SK-N-SH (cell line): ENCODE data around the gene MCM8. TPM values are rescaled to one million over a fixed set of nuclear protein-coding genes. Genes with fewer than 3 reads are reported as not detected.
A peak's percentile ranks its signal among the peaks of the same experiment; 100 is the strongest.

ENCODE experiments used
- CTCF ChIA-PET: fragments of 300-600, 350-600 bp; formaldehyde crosslinking; extraction: SDS; loops from one replicate; lab custom pipeline; 2021; lab: Yijun Ruan, JAX
- POLR2A ChIA-PET: fragments of 350-600 bp; sonication (Branson Sonifier 250); formaldehyde crosslinking; extraction: SDS; loops from one replicate; lab custom pipeline; 2020; ENCODE audit warnings: antibody characterized with exemption, inconsistent platforms; lab: Yijun Ruan, JAX
- DNase-seq: peaks from one replicate; pipeline ENCODE4 v3.0.0; 2012
- H2AFZ ChIP-seq: fragments of 200-600 bp; sonication (generic); 2 replicates; pipeline ENCODE4 v1.8.1; 2016; ENCODE audit warnings: antibody characterized with exemption, mild to moderate bottlenecking, low read depth
- H3F3A ChIP-seq: fragments of 200-600 bp; sonication (generic); replicated peaks from 2 replicates; pipeline ENCODE3; 2016; ENCODE audit warnings: antibody characterized with exemption, mild to moderate bottlenecking; ENCODE audit not compliant: insufficient read depth
- H3K27ac ChIP-seq, 2 experiments: fragments of 200-500 bp in 1 of 2; fragments of 200-600 bp in 1 of 2; sonication (Bioruptor generic) in 1 of 2; sonication (generic), shearing (Covaris generic) in 1 of 2; 2 replicates each; pipeline versions ENCODE4 v1.5.1 to v1.6.1; 2014 to 2016; ENCODE audit warnings: low read depth in 2 of 2, inconsistent platforms in 1 of 2, low read length in 1 of 2, mild to moderate bottlenecking in 1 of 2, mixed read lengths in 1 of 2
- H3K27me3 ChIP-seq: fragments of 200-600 bp; sonication (generic), shearing (Covaris generic); 2 replicates; pipeline ENCODE4 v1.6.1; 2016; ENCODE audit warnings: mixed run types; ENCODE audit not compliant: insufficient read depth
- H3K36me3 ChIP-seq, 2 experiments: fragments of 200-500 bp in 1 of 2; fragments of 200-600 bp in 1 of 2; sonication (Bioruptor generic) in 1 of 2; sonication (generic) in 1 of 2; replicated peaks in 1 of 2; 2 replicates each; pipeline versions ENCODE3 to v1.5.1; 2014 to 2016; ENCODE audit warnings: low read length in 1 of 2, mild to moderate bottlenecking in 1 of 2; ENCODE audit not compliant: insufficient read depth in 2 of 2, control insufficient read depth in 1 of 2
- H3K4me1 ChIP-seq, 2 experiments: fragments of 200-500 bp in 1 of 2; fragments of 200-600 bp in 1 of 2; sonication (Bioruptor generic) in 1 of 2; sonication (generic), shearing (Covaris generic) in 1 of 2; 2 replicates each; pipeline versions ENCODE4 v1.5.1 to v1.6.1; 2014 to 2016; ENCODE audit warnings: low read depth in 1 of 2, low read length in 1 of 2, mixed run types in 1 of 2; ENCODE audit not compliant: insufficient read depth in 2 of 2, control insufficient read depth in 1 of 2
- H3K4me2 ChIP-seq: fragments of 200-600 bp; sonication (generic), shearing (Covaris generic); 2 replicates; pipeline ENCODE4 v1.6.1; 2017; ENCODE audit warnings: mixed run types
- H3K4me3 ChIP-seq, 2 experiments: fragments of 200-500 bp in 1 of 2; fragments of 200-600 bp in 1 of 2; sonication (Bioruptor generic) in 1 of 2; sonication (generic), shearing (Covaris generic) in 1 of 2; 2 replicates each; pipeline versions ENCODE4 v1.5.1 to v1.8.1; 2014 to 2016; ENCODE audit warnings: low read depth in 2 of 2, inconsistent platforms in 1 of 2, low read length in 1 of 2, mild to moderate bottlenecking in 1 of 2, mixed read lengths in 1 of 2, moderate library complexity in 1 of 2
- H3K79me2 ChIP-seq: fragments of 200-600 bp; sonication (generic); 2 replicates; pipeline ENCODE4 v1.8.1; 2017; ENCODE audit warnings: mild to moderate bottlenecking; ENCODE audit not compliant: insufficient read depth
- H3K9ac ChIP-seq: fragments of 200-600 bp; sonication (generic); 2 replicates; pipeline ENCODE4 v1.6.1; 2017; ENCODE audit warnings: mixed run types
- H3K9me2 ChIP-seq: fragments of 200-600 bp; sonication (generic); 2 replicates; pipeline ENCODE4 v1.6.1; 2017; ENCODE audit warnings: mixed run types
- H3K9me3 ChIP-seq: fragments of 200-600 bp; sonication (generic); 2 replicates; pipeline ENCODE4 v1.6.1; 2017; ENCODE audit warnings: mixed run types, mild to moderate bottlenecking, moderate library complexity
- H4K20me1 ChIP-seq: fragments of 200-600 bp; sonication (generic); 2 replicates; pipeline ENCODE4 v1.6.1; 2017; ENCODE audit warnings: mild to moderate bottlenecking, mixed run types; ENCODE audit not compliant: insufficient read depth
- ELF1 ChIP-seq: IDR thresholded peaks from 2 replicates; pipeline ENCODE4 v1.4.0; 2012
- EP300 ChIP-seq, 2 experiments: IDR thresholded peaks; 2 replicates each; pipeline versions ENCODE4 v1.4.0 to v1.6.1; 2012; ENCODE audit warnings: borderline replicate concordance in 1 of 2, low read depth in 1 of 2, low read length in 1 of 2
- EZH2phosphoT487 ChIP-seq: fragments of 200-600 bp; sonication (generic); IDR thresholded peaks from 2 replicates; pipeline ENCODE4 v1.6.1; 2017; ENCODE audit warnings: low read depth, mixed run types, mild to moderate bottlenecking, antibody characterized with exemption, moderate library complexity, borderline replicate concordance
- FOSL2 ChIP-seq: IDR thresholded peaks from 2 replicates; pipeline ENCODE4 v1.4.0; 2012; ENCODE audit warnings: low read depth, mild to moderate bottlenecking, moderate library complexity, borderline replicate concordance
- FOXM1 ChIP-seq: IDR thresholded peaks from 2 replicates; pipeline ENCODE4 v1.4.0; 2012; ENCODE audit warnings: low read depth, mild to moderate bottlenecking
- GABPA ChIP-seq: IDR thresholded peaks from 2 replicates; pipeline ENCODE4 v1.4.0; 2012; ENCODE audit warnings: low read depth, mild to moderate bottlenecking
- GATA2 ChIP-seq: sonication (generic); formaldehyde crosslinking; IDR thresholded peaks from 2 replicates; pipeline ENCODE4 v1.5.0; 2020; ENCODE audit warnings: mild to moderate bottlenecking, missing genetic modification reagents
- JUND ChIP-seq: IDR thresholded peaks from 2 replicates; pipeline ENCODE4 v1.4.0; 2012
- MEF2A ChIP-seq: IDR thresholded peaks from 2 replicates; pipeline ENCODE4 v1.4.0; 2012; ENCODE audit warnings: low read depth, borderline replicate concordance
- NFIC ChIP-seq: IDR thresholded peaks from 2 replicates; pipeline ENCODE4 v1.4.0; 2012; ENCODE audit warnings: borderline replicate concordance
- NRF1 ChIP-seq: IDR thresholded peaks from 2 replicates; pipeline ENCODE4 v1.6.1; 2012; ENCODE audit warnings: low read depth, mild to moderate bottlenecking, low read length
- POLR2AphosphoS5 ChIP-seq: IDR thresholded peaks from 2 replicates; pipeline ENCODE4 v1.6.1; 2012; ENCODE audit warnings: low read depth, low read length
- RAD21 ChIP-seq: IDR thresholded peaks from 2 replicates; pipeline ENCODE4 v1.6.1; 2012; ENCODE audit warnings: mild to moderate bottlenecking, low read length
- RCOR1 ChIP-seq: fragments of 150-350 bp; IDR thresholded peaks from 2 replicates; pipeline ENCODE4 v1.6.1; 2017; ENCODE audit warnings: antibody characterized with exemption, low read length
- RFX5 ChIP-seq: IDR thresholded peaks from 2 replicates; pipeline ENCODE4 v1.6.1; 2012; ENCODE audit warnings: mild to moderate bottlenecking, improper control_type of control experiment, low read length
- SMC3 ChIP-seq: IDR thresholded peaks from 2 replicates; pipeline ENCODE4 v1.6.1; 2012; ENCODE audit warnings: low read depth, low read length, improper control_type of control experiment
- TCF12 ChIP-seq: IDR thresholded peaks from 2 replicates; pipeline ENCODE4 v1.4.0; 2012
- WGBS: methylation state at CpG from one replicate; pipeline ENCODE4 v1.1.6; 2017; ENCODE audit warnings: low lambda C conversion rate; 5-methylcytosine and 5-hydroxymethylcytosine counted together
- polyA plus RNA-seq, 3 experiments: library from polyadenylated mRNA; depleted of rRNA; stranded (reverse); fragments of >200 nt; gene quantifications; 2 replicates each; pipeline ENCODE4 v1.2.3, GENCODE V29; 2012
- TF ChIP-seq, protein P1 (sequence below): IDR thresholded peaks from 2 replicates; pipeline ENCODE4 v1.4.0; 2012; ENCODE audit warnings: low read depth, borderline replicate concordance
- TF ChIP-seq, protein P2 (sequence below): fragments of 150-350 bp; IDR thresholded peaks from 2 replicates; pipeline ENCODE4 v1.6.1; 2017; ENCODE audit warnings: antibody characterized with exemption, low read length, low read depth, borderline replicate concordance

Gene MCM8
- polyA plus RNA-seq, 1 of the 3 experiments (the other 2 are of a cell fraction), result 4.0 TPM

DNA sequence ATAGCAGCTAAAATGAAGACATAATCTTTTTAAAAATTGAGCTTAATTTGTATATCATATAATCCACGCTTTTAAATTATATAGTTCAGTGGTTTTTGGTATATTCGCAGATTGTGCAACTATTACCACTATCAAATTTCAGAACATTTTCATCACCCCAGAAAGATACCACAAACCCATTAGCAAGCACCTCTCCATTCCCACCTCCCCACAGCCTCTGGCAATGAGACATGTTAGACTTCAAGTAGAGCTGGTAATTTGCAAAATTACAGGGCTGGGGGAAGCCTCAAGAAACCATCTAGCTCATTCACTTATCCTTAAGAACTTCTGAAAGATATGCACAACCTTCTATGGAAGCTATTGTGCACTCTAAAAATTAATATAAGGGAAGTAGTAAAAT lies 37.3 kb upstream of the MCM8 start:
- H3K9me2 ChIP-seq, result no peaks in the 10 kb centered on the region
- no peak for DNase-seq
- no peaks in the 10 kb centered on the region for H3K9me3 ChIP-seq
- no peak for TF ChIP-seq GABPA
- TF ChIP-seq FOSL2, result no peak
- TF ChIP-seq, protein P1, sequence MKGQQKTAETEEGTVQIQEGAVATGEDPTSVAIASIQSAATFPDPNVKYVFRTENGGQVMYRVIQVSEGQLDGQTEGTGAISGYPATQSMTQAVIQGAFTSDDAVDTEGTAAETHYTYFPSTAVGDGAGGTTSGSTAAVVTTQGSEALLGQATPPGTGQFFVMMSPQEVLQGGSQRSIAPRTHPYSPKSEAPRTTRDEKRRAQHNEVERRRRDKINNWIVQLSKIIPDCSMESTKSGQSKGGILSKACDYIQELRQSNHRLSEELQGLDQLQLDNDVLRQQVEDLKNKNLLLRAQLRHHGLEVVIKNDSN, result no peak
- no peak for TF ChIP-seq SMC3
- TF ChIP-seq, protein P2, sequence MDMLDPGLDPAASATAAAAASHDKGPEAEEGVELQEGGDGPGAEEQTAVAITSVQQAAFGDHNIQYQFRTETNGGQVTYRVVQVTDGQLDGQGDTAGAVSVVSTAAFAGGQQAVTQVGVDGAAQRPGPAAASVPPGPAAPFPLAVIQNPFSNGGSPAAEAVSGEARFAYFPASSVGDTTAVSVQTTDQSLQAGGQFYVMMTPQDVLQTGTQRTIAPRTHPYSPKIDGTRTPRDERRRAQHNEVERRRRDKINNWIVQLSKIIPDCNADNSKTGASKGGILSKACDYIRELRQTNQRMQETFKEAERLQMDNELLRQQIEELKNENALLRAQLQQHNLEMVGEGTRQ, result no peak
- no peak for TF ChIP-seq NRF1
- TF ChIP-seq NFIC, result no peak
- TF ChIP-seq ELF1, result no peak
- TF ChIP-seq TCF12, result no peak
- no peak for TF ChIP-seq RCOR1
- no peak for TF ChIP-seq RFX5
- TF ChIP-seq EZH2phosphoT487, result no peak
- TF ChIP-seq RAD21, result no peak
- no peak for TF ChIP-seq MEF2A
- no peak for TF ChIP-seq JUND
- H3K79me2 ChIP-seq, result no peaks in the 10 kb centered on the region
- no peaks in the 10 kb centered on the region for H3K36me3 ChIP-seq
- no peaks in the 10 kb centered on the region for H3F3A ChIP-seq
- ChIA-PET POLR2A (no interaction called here), CTCF (interaction anchor here (0.8 to 1.4 kb wide), 5 partner anchors 10 to 385 kb away, joined by 3 to 4 read pairs (median 3); no protein-coding TSS in a partner anchor)
- WGBS, result 82% methylated on average over 2 of the region's 2 CpGs
- H3K4me2 ChIP-seq, result no peak overlapping the region
- H3K27me3 ChIP-seq, result no peaks in the 10 kb centered on the region; the same call in 1 of the 2 replicates
- H4K20me1 ChIP-seq, result no peaks in the 10 kb centered on the region
- H3K27ac ChIP-seq, result no peak overlapping the region
- peak overlapping the region in 1 of 2 experiments; percentile 65; a peak in 1 of 4 replicates for H3K4me3 ChIP-seq
- peaks cover 0 to 4% of the 10 kb centered on the region in 2 experiments; a peak in 2 of 4 replicates for H3K4me1 ChIP-seq
- H3K9ac ChIP-seq, result no peak overlapping the region
- H2AFZ ChIP-seq, result no peak overlapping the region

DNA sequence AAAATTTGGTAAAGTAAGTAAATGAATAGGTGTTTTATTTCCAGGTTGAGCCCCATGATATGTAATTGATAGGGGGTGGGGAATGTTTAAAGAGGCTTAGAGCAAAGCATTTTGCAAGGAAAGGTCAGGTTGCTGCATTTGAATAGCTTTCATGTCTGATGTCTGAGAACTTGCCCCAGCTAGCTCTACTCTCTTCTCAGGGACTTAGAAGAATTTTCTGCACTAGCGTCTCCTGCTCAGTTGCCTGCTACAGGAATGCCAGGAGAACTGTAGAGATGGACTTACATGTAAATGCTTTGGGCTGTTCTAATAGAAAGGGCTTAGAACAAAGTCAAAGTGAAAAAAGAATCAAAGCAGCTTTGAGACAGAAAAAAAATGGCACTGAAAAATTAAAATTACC lies 35.6 kb upstream of the MCM8 start:
- no peak overlapping the region for H3K27ac ChIP-seq
- no peak overlapping the region for H3K4me2 ChIP-seq
- H3K9ac ChIP-seq, result no peak overlapping the region
- no peaks in the 10 kb centered on the region for H3K36me3 ChIP-seq
- no peaks in the 10 kb centered on the region for H3K9me3 ChIP-seq
- H2AFZ ChIP-seq, result no peak overlapping the region
- H4K20me1 ChIP-seq, result no peaks in the 10 kb centered on the region
- no peaks in the 10 kb centered on the region for H3K27me3 ChIP-seq
- TF ChIP-seq EZH2phosphoT487 (no peak), POLR2AphosphoS5 (no peak), FOXM1 (no peak), EP300 (IDR thresholded peaks at IDR 0.05; ENCODE audit: borderline replicate concordance in 1 of 2, low read depth in 1 of 2, low read length in 1 of 2) (no peak), RFX5 (no peak), GATA2 (CRISPR knock-in tag) (no peak), NRF1 (no peak), GABPA (no peak)
- ChIA-PET CTCF (interaction anchor here (1.0 to 1.9 kb wide), 3 partner anchors 22 to 127 kb away, joined by 3 to 7 read pairs (median 4); no protein-coding TSS in a partner anchor), POLR2A (no interaction called here)
- 73% methylated on average over 1 of the region's 1 CpG for WGBS
- H3K4me1 ChIP-seq, result peaks cover 4 to 10% of the 10 kb centered on the region in 2 experiments; a peak in 3 of 4 replicates
- no peak for DNase-seq
- H3K79me2 ChIP-seq, result no peaks in the 10 kb centered on the region
- H3K9me2 ChIP-seq, result no peaks in the 10 kb centered on the region
- H3K4me3 ChIP-seq, result no peak overlapping the region
- H3F3A ChIP-seq, result peaks cover 9% of the 10 kb centered on the region
